Measurements from ENCODE around the gene CCDC13. TPM values are rescaled to one million over a fixed set of nuclear protein-coding genes. Genes with fewer than 3 reads are reported as not detected.

The CCDC13 gene
- total RNA-seq, 2 experiments from 2014 or later = 0.63 TPM; not detected in 1

DNA sequence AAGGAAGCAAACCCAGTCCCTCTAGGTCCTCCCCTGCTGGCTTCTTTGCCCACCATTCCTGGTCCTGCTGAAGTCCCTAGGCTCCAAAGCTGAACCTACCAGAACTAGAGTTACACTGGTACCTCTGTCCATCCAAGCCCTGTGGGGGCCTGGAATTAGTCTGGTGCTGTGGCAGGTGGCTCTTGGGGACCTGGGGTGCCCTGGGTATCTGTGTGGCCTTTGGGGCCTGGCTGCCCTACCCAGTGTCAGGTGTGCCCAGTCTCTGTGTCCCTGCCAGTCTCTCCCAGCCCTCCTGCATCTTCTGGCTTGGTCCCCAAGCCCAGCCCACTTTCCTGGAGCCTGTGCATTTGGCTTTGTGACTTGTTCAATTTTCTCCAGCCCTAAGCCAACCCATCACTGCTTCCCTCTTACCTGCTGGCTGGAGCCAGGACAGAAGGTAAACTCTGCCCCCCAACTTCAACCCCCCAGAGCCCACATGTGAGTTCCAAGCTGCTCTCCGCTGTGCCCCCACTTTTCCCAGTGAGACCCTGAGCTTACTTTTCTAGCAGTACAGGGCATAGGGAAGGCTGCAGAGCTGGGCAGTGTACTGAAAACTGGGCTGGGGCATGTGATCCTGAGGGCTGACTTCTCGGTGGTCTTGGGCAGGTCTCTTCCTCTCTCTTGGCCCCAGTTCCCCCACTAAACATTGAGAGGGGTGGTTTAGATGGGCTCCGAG lies 42.2 kb downstream of the CCDC13 start:
- ChIA-PET CTCF (no interaction called here), POLR2A (no interaction called here)
- Mint-ChIP-seq H3K36me3 (ENCODE audit: low read depth) (no peaks in the 10 kb centered on the region), H3K4me1 (ENCODE audit: low read depth) (no peaks in the 10 kb centered on the region), H3K27ac (no peak overlapping the region), H3K9me3 (ENCODE audit: insufficient read depth) (no peaks in the 10 kb centered on the region), H3K4me3 (no peak overlapping the region), H3K27me3 (ENCODE audit: low read depth) (peaks cover 7% of the 10 kb centered on the region)
- DNase-seq (no peak), ATAC-seq (no peak)

- POLR2A ChIA-PET = no interaction called here
- Mint-ChIP-seq H3K4me1 (ENCODE audit: low read depth) (no peaks in the 10 kb centered on the region), H3K36me3 (ENCODE audit: low read depth) (no peaks in the 10 kb centered on the region), H3K27ac (no peak overlapping the region), H3K27me3 (ENCODE audit: low read depth) (peaks cover 7% of the 10 kb centered on the region), H3K4me3 (no peak overlapping the region), H3K9me3 (ENCODE audit: insufficient read depth) (no peaks in the 10 kb centered on the region)
- CTCF ChIA-PET = no interaction called here
- no peak for DNase-seq
- no peak for ATAC-seq
These were observed 42.8 kb downstream of the CCDC13 start for GRCh38 chr3:42730294-42730693.

- CTCF ChIA-PET = no interaction called here
These were observed 43.5 kb downstream of the CCDC13 start for GRCh38 chr3:42729404-42730145.

GRCh38 chr3:42728668-42729364 lies 44.2 kb downstream of the CCDC13 start:
- H3K27ac Mint-ChIP-seq = no peak overlapping the region
- DNase-seq (no peak), ATAC-seq (no peak)
- H3K4me3 Mint-ChIP-seq = no peak overlapping the region
- H3K27me3 Mint-ChIP-seq (ENCODE audit: low read depth) = peaks cover 11% of the 10 kb centered on the region
- CTCF ChIA-PET = no interaction called here
- H3K36me3 Mint-ChIP-seq (ENCODE audit: low read depth) = no peaks in the 10 kb centered on the region
- no peaks in the 10 kb centered on the region for H3K4me1 Mint-ChIP-seq (ENCODE audit: low read depth)
- POLR2A ChIA-PET = no interaction called here
- H3K9me3 Mint-ChIP-seq (ENCODE audit: insufficient read depth) = no peaks in the 10 kb centered on the region

More at GRCh38 chr3:42729404-42730145, 43.5 kb downstream of the CCDC13 start:
- Mint-ChIP-seq H3K4me3 (no peak overlapping the region), H3K27me3 (ENCODE audit: low read depth) (peaks cover 7% of the 10 kb centered on the region), H3K36me3 (ENCODE audit: low read depth) (no peaks in the 10 kb centered on the region), H3K4me1 (ENCODE audit: low read depth) (no peaks in the 10 kb centered on the region), H3K9me3 (ENCODE audit: insufficient read depth) (no peaks in the 10 kb centered on the region), H3K27ac (no peak overlapping the region)
- ATAC-seq = no peak
- DNase-seq = no peak
- POLR2A ChIA-PET = no interaction called here

- Mint-ChIP-seq H3K27me3 (ENCODE audit: low read depth) (peaks cover 15% of the 10 kb centered on the region), H3K9me3 (ENCODE audit: insufficient read depth) (no peaks in the 10 kb centered on the region), H3K27ac (no peak overlapping the region), H3K4me3 (no peak overlapping the region), H3K36me3 (ENCODE audit: low read depth) (no peaks in the 10 kb centered on the region), H3K4me1 (ENCODE audit: low read depth) (no peaks in the 10 kb centered on the region)
- ATAC-seq = no peak
- DNase-seq = no peak
- CTCF ChIA-PET = no interaction called here
- POLR2A ChIA-PET = no interaction called here
These were observed 45.0 kb downstream of the CCDC13 start for GRCh38 chr3:42728056-42728455.

DNA sequence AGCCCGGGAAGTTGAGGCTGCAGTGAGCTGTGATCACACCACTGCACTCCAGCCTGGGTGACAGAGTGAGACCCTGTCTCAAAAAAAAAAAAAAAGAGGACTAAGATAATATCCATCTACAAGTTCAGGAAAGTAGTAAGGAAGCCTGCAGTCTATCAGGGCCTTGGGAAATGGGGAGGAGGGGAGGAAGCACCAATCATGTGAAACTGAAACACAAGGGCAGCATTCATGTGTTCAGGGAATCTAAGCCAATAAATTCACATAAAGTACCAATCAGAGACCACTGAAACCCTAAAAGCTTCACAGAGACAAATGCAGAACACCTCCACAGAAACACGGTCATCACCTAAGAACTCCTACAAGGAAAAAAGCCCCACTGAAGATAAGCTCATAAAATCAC lies 47.6 kb downstream of the CCDC13 start:
- DNase-seq = no peak
- no peak for ATAC-seq
- ChIA-PET POLR2A (no interaction called here), CTCF (no interaction called here)
- no peaks in the 10 kb centered on the region for H3K4me1 Mint-ChIP-seq (ENCODE audit: low read depth)
- H3K36me3 Mint-ChIP-seq (ENCODE audit: low read depth) = no peaks in the 10 kb centered on the region
- H3K27ac Mint-ChIP-seq = no peak overlapping the region
- H3K27me3 Mint-ChIP-seq (ENCODE audit: low read depth) = peaks cover 15% of the 10 kb centered on the region
- H3K9me3 Mint-ChIP-seq (ENCODE audit: insufficient read depth) = no peaks in the 10 kb centered on the region
- no peak overlapping the region for H3K4me3 Mint-ChIP-seq

DNA sequence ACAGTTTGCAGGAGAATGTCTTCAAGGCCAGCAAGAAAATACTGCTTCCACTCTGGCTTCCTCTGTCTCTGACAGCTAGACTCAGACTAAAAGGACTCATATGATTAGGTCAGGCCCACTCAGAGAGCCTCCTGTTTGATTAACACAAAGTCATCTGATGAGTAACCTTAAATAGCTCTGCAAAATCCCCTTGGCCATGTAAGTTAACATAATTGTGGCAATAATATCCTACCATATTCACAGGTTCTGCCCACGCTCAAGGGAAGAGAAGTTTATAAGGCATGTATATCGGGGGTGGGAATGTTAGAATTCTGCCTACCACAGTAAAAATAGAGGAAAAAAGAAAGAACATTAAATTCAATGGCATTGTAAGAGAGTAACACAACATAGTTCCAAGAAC lies 49.8 kb downstream of the CCDC13 start:
- no peak overlapping the region for H3K27ac Mint-ChIP-seq
- no peak overlapping the region for H3K4me3 Mint-ChIP-seq
- no peak for DNase-seq
- no peaks in the 10 kb centered on the region for H3K4me1 Mint-ChIP-seq (ENCODE audit: low read depth)
- no peak for ATAC-seq
- CTCF ChIA-PET = interaction anchor here (1.2 kb wide), 1 partner anchor 158 kb away, joined by 3 read pairs; no protein-coding TSS in a partner anchor
- POLR2A ChIA-PET = no interaction called here
- no peaks in the 10 kb centered on the region for H3K9me3 Mint-ChIP-seq (ENCODE audit: insufficient read depth)
- no peaks in the 10 kb centered on the region for H3K36me3 Mint-ChIP-seq (ENCODE audit: low read depth)
- peaks cover 15% of the 10 kb centered on the region for H3K27me3 Mint-ChIP-seq (ENCODE audit: low read depth)

Other genes starting within 250 kb of the CCDC13 start
- gene SEC22C, start 191.3 kb downstream of the CCDC13 start, total RNA-seq = 10 to 100 TPM; 49.3 to 51.4 TPM
- 10 to 100 TPM; 68.6 to 68.7 TPM for gene SS18L2, start 182.4 kb downstream of the CCDC13 start, total RNA-seq
- gene NKTR, start 172.6 kb downstream of the CCDC13 start, total RNA-seq = 10 to 100 TPM; 85.9 to 90.3 TPM
- under 1 TPM; 0.18 to 0.34 TPM for gene ZBTB47, start 119.6 kb downstream of the CCDC13 start, total RNA-seq
- not detected for gene KLHL40, start 87.7 kb downstream of the CCDC13 start, total RNA-seq
- not detected for gene HHATL, start 70.5 kb downstream of the CCDC13 start, total RNA-seq
- 10 to 100 TPM; 55.3 to 57.9 TPM for gene HIGD1A, start 31.2 kb upstream of the CCDC13 start, total RNA-seq
- 1 to 10 TPM; 2.3 to 2.8 TPM for gene ACKR2, start 36.2 kb upstream of the CCDC13 start, total RNA-seq
- not detected for gene CYP8B1, start 102.6 kb upstream of the CCDC13 start, total RNA-seq
- 1 to 10 TPM; 1.2 to 1.7 TPM for gene ZNF662, start 132.9 kb upstream of the CCDC13 start, total RNA-seq
- not detected for gene GASK1A, start 206.1 kb upstream of the CCDC13 start, total RNA-seq